Bronchial smooth muscle cell (primary cell): ENCODE data around the gene TSPY8. TPM values are rescaled to one million over a fixed set of nuclear protein-coding genes. Genes with fewer than 3 reads are reported as not detected.

Experiments
- total RNA-seq: library from RNA; depleted of rRNA; stranded (reverse); fragments of >200 nt; gene quantifications from 2 replicates; pipeline ENCODE4 v1.2.1, GENCODE V29; 2014

The TSPY8 gene, protein sequence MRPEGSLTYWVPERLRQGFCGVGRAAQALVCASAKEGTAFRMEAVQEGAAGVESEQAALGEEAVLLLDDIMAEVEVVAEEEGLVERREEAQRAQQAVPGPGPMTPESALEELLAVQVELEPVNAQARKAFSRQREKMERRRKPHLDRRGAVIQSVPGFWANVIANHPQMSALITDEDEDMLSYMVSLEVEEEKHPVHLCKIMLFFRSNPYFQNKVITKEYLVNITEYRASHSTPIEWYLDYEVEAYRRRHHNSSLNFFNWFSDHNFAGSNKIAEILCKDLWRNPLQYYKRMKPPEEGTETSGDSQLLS
- total RNA-seq: not detected in 2 replicates

DNA sequence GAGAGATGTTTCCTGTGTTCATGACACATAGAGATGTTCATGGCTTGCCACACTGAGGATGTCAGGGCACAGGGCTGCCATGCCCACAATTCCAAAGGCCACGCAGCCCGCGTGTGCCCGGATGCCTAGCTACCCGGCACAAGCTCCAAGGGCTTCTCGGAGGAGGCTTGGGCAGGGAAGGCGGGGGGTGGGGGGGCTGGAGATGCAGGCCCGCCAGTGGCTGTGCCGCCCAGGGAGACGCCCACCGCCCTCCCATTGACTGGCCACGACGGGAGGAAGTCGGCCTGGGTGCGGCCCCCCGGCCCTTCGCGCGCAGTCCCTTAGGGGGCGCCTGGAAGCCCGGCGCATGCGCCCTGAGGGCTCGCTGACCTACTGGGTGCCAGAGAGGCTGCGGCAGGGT is at the start of gene TSPY8:
Gene TSPY8 (plus strand): TSS at position 301 of the 400 bp plus-strand sequence. CDS start 46 bp downstream, at position 347.

DNA sequence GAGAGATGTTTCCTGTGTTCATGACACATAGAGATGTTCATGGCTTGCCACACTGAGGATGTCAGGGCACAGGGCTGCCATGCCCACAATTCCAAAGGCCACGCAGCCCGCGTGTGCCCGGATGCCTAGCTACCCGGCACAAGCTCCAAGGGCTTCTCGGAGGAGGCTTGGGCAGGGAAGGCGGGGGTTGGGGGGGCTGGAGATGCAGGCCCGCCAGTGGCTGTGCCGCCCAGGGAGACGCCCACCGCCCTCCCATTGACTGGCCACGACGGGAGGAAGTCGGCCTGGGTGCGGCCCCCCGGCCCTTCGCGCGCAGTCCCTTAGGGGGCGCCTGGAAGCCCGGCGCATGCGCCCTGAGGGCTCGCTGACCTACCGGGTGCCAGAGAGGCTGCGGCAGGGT is 20.4 kb upstream of the TSPY8 start, which contains the start of gene TSPY4:
Gene TSPY4 (plus strand): TSS at position 301 of the 400 bp plus-strand sequence. CDS start 46 bp downstream, at position 347.

DNA sequence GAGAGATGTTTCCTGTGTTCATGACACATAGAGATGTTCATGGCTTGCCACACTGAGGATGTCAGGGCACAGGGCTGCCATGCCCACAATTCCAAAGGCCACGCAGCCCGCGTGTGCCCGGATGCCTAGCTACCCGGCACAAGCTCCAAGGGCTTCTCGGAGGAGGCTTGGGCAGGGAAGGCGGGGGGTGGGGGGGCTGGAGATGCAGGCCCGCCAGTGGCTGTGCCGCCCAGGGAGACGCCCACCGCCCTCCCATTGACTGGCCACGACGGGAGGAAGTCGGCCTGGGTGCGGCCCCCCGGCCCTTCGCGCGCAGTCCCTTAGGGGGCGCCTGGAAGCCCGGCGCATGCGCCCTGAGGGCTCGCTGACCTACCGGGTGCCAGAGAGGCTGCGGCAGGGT is 40.5 kb downstream of the TSPY8 start, which contains the start of gene TSPY3:
Gene TSPY3 (plus strand): TSS at position 301 of the 400 bp plus-strand sequence. CDS start 46 bp downstream, at position 347.

Other genes with a start within 250 kb of the TSPY8 start
- not detected in 2 replicates for gene TSPY4, start 20.3 kb upstream of the TSPY8 start, total RNA-seq
- not detected in 2 replicates for gene TSPY3, start 40.6 kb downstream of the TSPY8 start, total RNA-seq
- gene TSPY1, start 109.2 kb downstream of the TSPY8 start, total RNA-seq: not detected in 2 replicates
- gene TSPY9, start 129.5 kb downstream of the TSPY8 start, total RNA-seq: not detected in 2 replicates
- not detected in 2 replicates for gene TSPY10, start 170.1 kb downstream of the TSPY8 start, total RNA-seq